PFSK-1 (cell line): ENCODE data around the gene RALA.

Experiments
- FOXP2 ChIP-seq: optimal IDR thresholded peaks from 2 replicates; pipeline ENCODE3; 2011; ENCODE audit warnings: borderline replicate concordance, control low read depth, inconsistent platforms; ENCODE audit not compliant: insufficient read depth; ENCODE audit errors: extremely low read length, extremely low read depth
- POLR2AphosphoS5 ChIP-seq: IDR thresholded peaks from 2 replicates; pipeline ENCODE4 v1.6.1; 2012; ENCODE audit warnings: low read depth, mild to moderate bottlenecking, control low read depth, low read length, moderate library complexity
- SIN3A ChIP-seq: IDR thresholded peaks from 2 replicates; pipeline ENCODE4 v1.6.1; 2012; ENCODE audit warnings: mild to moderate bottlenecking, low read length, moderate library complexity, borderline replicate concordance; ENCODE audit not compliant: insufficient read depth
- TAF1 ChIP-seq: IDR thresholded peaks from 2 replicates; pipeline ENCODE4 v1.6.1; 2012; ENCODE audit warnings: low read length, control low read depth, borderline replicate concordance; ENCODE audit not compliant: insufficient read depth

DNA sequence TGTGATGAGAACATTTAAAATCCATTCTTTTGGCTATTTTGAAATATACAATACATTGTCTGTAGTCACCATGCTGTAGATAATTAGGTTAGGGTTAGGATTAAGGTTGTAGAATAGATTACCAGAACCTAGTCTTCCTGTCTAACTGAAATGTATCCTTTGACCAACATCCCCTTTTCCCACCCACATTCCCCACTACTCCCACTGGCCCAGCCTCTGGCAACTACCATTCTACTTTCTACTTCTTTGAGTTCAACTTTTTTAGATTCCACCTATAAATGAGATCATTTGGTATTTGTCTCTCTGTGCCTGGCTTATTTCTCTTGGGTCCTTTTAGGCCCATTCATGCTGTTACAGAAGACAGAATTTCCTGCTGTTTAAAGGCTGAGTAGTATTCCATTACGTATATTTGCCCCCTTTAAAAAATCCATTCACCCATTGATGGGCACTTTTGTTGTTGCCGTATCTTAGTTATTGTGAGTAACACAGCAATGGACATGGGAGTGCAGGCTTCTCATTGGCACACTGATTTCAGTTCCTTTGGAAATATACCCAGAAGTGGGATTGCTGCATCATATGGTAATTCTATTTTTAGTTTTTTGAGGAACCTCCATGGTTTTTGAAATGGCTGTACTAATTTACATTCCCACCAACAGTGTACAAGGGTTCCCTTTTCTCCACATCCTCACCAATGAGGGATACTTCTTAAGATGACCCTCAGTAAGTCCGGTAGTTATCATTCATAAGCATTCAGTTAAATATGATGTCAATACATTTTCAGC is 104.0 kb downstream of the RALA start:
- TF ChIP-seq SIN3A, result no peak
- no peak for TF ChIP-seq POLR2AphosphoS5
- TF ChIP-seq FOXP2, result no peak
- TF ChIP-seq TAF1, result no peak
